H9 (cell line): Measurements from ENCODE around the gene CNGA2. TPM values are rescaled to one million over a fixed set of nuclear protein-coding genes. Genes with fewer than 3 reads are reported as not detected.

Experiments used
- DNase-seq: peaks from one replicate; pipeline ENCODE4 v3.0.0-alpha.2; 2017
- H2AFZ ChIP-seq: one replicate; pipeline ENCODE4 v1.6.1; 2013; ENCODE audit warnings: mild to moderate bottlenecking, low read length, control low read depth, moderate library complexity
- H2AK5ac ChIP-seq: 2 replicates; pipeline ENCODE4 v1.6.1; 2013; ENCODE audit warnings: low read length, control low read depth, mixed read lengths; ENCODE audit not compliant: insufficient read length
- H2BK120ac ChIP-seq: one replicate; pipeline ENCODE4 v1.6.1; 2013; ENCODE audit warnings: low read depth, mild to moderate bottlenecking, low read length, control low read depth, inconsistent platforms; ENCODE audit not compliant: poor library complexity, severe bottlenecking
- H2BK12ac ChIP-seq: 2 replicates; pipeline ENCODE4 v1.6.1; 2013; ENCODE audit warnings: low read length, control low read depth, mixed read lengths, low read depth; ENCODE audit not compliant: insufficient read length
- H2BK15ac ChIP-seq: 2 replicates; pipeline ENCODE4 v1.6.1; 2013; ENCODE audit warnings: low read depth, low read length, control low read depth
- H2BK20ac ChIP-seq: one replicate; pipeline ENCODE4 v1.6.1; 2013; ENCODE audit warnings: low read depth, mild to moderate bottlenecking, low read length, control low read depth, inconsistent platforms; ENCODE audit not compliant: poor library complexity, severe bottlenecking
- H2BK5ac ChIP-seq: 2 replicates; pipeline ENCODE4 v1.6.1; 2013; ENCODE audit warnings: low read length, control low read depth, mixed read lengths; ENCODE audit not compliant: insufficient read length
- H3K14ac ChIP-seq: 2 replicates; pipeline ENCODE4 v1.6.1; 2013; ENCODE audit warnings: low read length, control low read depth; ENCODE audit not compliant: insufficient read depth
- H3K18ac ChIP-seq: 2 replicates; pipeline ENCODE4 v1.6.1; 2013; ENCODE audit warnings: low read depth, mild to moderate bottlenecking, mixed read lengths, low read length, control low read depth; ENCODE audit not compliant: insufficient read length
- H3K23ac ChIP-seq: 2 replicates; pipeline ENCODE4 v1.6.1; 2013; ENCODE audit warnings: low read length, control low read depth, mixed read lengths, low read depth; ENCODE audit not compliant: insufficient read length
- H3K23me2 ChIP-seq: 2 replicates; pipeline ENCODE4 v1.6.1; 2013; ENCODE audit warnings: low read depth, mild to moderate bottlenecking, mixed read lengths, low read length, control low read depth; ENCODE audit not compliant: insufficient read length, poor library complexity, severe bottlenecking
- H3K27ac ChIP-seq: 2 replicates; pipeline ENCODE4 v1.5.1; 2013; ENCODE audit warnings: low read length, control low read depth, mixed read lengths, low read depth; ENCODE audit not compliant: insufficient read length
- H3K27me3 ChIP-seq: 2 replicates; pipeline ENCODE4 v1.6.1; 2013; ENCODE audit warnings: low read length, control low read depth, inconsistent platforms; ENCODE audit not compliant: insufficient read depth
- H3K4ac ChIP-seq: 2 replicates; pipeline ENCODE4 v1.6.1; 2013; ENCODE audit warnings: low read depth, mild to moderate bottlenecking, control low read depth, inconsistent platforms, low read length, moderate library complexity
- H3K4me1 ChIP-seq: 2 replicates; pipeline ENCODE4 v1.6.1; 2013; ENCODE audit warnings: low read length, control low read depth, inconsistent platforms; ENCODE audit not compliant: insufficient read depth
- H3K4me2 ChIP-seq: 2 replicates; pipeline ENCODE4 v1.6.1; 2013; ENCODE audit warnings: low read length, control low read depth, mixed read lengths; ENCODE audit not compliant: insufficient read length, insufficient read depth
- H3K56ac ChIP-seq: 2 replicates; pipeline ENCODE4 v1.6.1; 2013; ENCODE audit warnings: low read depth, mild to moderate bottlenecking, mixed read lengths, low read length, control low read depth; ENCODE audit not compliant: insufficient read length
- H3K79me1 ChIP-seq: 2 replicates; pipeline ENCODE4 v1.6.1; 2013; ENCODE audit warnings: low read depth, mild to moderate bottlenecking, moderate library complexity, low read length, control low read depth, inconsistent platforms; ENCODE audit not compliant: insufficient read depth, poor library complexity, severe bottlenecking
- H3K79me2 ChIP-seq: 2 replicates; pipeline ENCODE4 v1.6.1; 2013; ENCODE audit warnings: low read length, control low read depth, inconsistent platforms; ENCODE audit not compliant: insufficient read depth
- H3K9ac ChIP-seq: 2 replicates; pipeline ENCODE4 v1.6.1; 2013; ENCODE audit warnings: low read length, control low read depth, mixed read lengths; ENCODE audit not compliant: insufficient read length; ENCODE audit errors: extremely low read depth
- H3K9me3 ChIP-seq: one replicate; pipeline ENCODE4 v1.6.1; 2013; ENCODE audit warnings: low read depth, low read length, inconsistent platforms; ENCODE audit not compliant: control insufficient read depth
- H3T11ph ChIP-seq: one replicate; pipeline ENCODE4 v1.6.1; 2013; ENCODE audit warnings: mild to moderate bottlenecking, low read length, control low read depth, inconsistent platforms
- H4K20me1 ChIP-seq: one replicate; pipeline ENCODE4 v1.6.1; 2013; ENCODE audit not compliant: control insufficient read depth, insufficient read length, insufficient read depth
- H4K5ac ChIP-seq: 2 replicates; pipeline ENCODE4 v1.6.1; 2013; ENCODE audit warnings: low read depth, mild to moderate bottlenecking, mixed read lengths, low read length, control low read depth; ENCODE audit not compliant: insufficient read length
- H4K8ac ChIP-seq: replicated peaks from 2 replicates; pipeline ENCODE4 v1.6.1; 2013; ENCODE audit warnings: low read length, control low read depth, mixed read lengths, low read depth; ENCODE audit not compliant: insufficient read length
- H4K91ac ChIP-seq: 2 replicates; pipeline ENCODE4 v1.6.1; 2013; ENCODE audit warnings: low read depth, mild to moderate bottlenecking, moderate library complexity, mixed read lengths, low read length, control low read depth; ENCODE audit not compliant: insufficient read length
- H3K27ac Mint-ChIP-seq, 3 experiments: 2 replicates in 2 of 3; 3 replicates in 1 of 3; pipeline ENCODE4 v1.8.0; 2020 to 2021; ENCODE audit warnings: mixed read lengths in 3 of 3, mild to moderate bottlenecking in 1 of 3, moderate library complexity in 1 of 3
- H3K27me3 Mint-ChIP-seq: 2 replicates; pipeline ENCODE4 v1.8.0; 2021; ENCODE audit warnings: low read depth, mild to moderate bottlenecking, moderate library complexity, mixed read lengths
- H3K36me3 Mint-ChIP-seq, 3 experiments: 2 replicates in 2 of 3; 3 replicates in 1 of 3; pipeline ENCODE4 v1.8.0; 2020 to 2021; ENCODE audit warnings: low read depth in 3 of 3, mixed read lengths in 3 of 3; ENCODE audit not compliant: insufficient read depth in 1 of 3
- H3K4me1 Mint-ChIP-seq, 2 experiments: 2 replicates each; pipeline ENCODE4 v1.8.0; 2020; ENCODE audit warnings: mixed read lengths in 2 of 2
- H3K4me3 Mint-ChIP-seq, 2 experiments: 2 replicates in 1 of 2; 3 replicates in 1 of 2; pipeline ENCODE4 v1.8.0; 2020 to 2021; ENCODE audit warnings: mild to moderate bottlenecking in 2 of 2, mixed read lengths in 2 of 2, moderate library complexity in 1 of 2
- H3K9me3 Mint-ChIP-seq, 2 experiments: 2 replicates in 1 of 2; 3 replicates in 1 of 2; pipeline ENCODE4 v1.8.0; 2020; ENCODE audit warnings: mild to moderate bottlenecking in 2 of 2, mixed read lengths in 2 of 2, moderate library complexity in 1 of 2
- WGBS: extraction: QIAGEN DNeasy Blood & Tissue Kit; methylation state at CpG from one replicate; pipeline ENCODE4 v1.1.7; 2013; ENCODE audit warnings: missing lambda C conversion rate, low lambda C conversion rate, mixed read lengths; ENCODE audit not compliant: insufficient read length; ENCODE audit errors: extremely low coverage; 5-methylcytosine and 5-hydroxymethylcytosine counted together
- total RNA-seq: library from RNA; stranded (reverse); gene quantifications from 2 replicates; pipeline ENCODE4 v1.2.1, GENCODE V29; 2021
- TF ChIP-seq, protein P1 (sequence below): fragments of 200-600 bp; sonication (generic); conservative IDR thresholded peaks from 3 replicates; pipeline ENCODE4 v1.8.0; 2021; ENCODE audit warnings: antibody characterized with exemption, mild to moderate bottlenecking

CNGA2 gene
- total RNA-seq, 1 experiment from 2014 or later: not detected

DNA sequence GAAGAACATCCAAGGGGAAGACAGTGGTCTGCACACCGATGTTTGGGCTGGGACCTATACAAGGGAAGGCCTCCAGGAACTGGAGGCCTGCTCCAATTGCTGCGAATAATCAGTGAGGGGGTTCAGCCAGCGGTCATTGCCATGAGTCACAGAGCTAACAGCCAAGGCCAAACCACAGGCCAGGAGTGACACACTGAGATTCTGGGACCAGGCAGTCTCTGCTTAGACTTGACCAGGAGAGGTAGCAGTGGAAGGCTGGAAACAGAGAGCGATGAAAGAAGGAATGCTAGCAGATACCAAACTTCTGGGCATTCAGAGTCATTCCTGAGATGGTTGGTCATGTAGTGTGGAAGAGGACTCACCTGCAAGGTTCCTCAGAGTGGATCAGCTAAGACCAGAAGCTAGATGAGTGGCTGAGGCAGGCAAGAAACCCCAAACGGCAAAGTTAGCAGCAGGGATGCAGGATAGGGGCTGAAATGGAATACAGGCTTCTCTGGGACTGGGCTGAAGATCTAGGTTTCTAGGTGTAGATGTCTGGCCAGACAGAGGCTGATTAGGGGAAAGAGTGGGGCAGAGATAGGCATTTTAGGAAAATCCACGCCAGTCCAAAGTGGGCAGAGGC lies 54.7 kb downstream of the CNGA2 start:
- no peak overlapping the region for H3K18ac ChIP-seq
- H2BK5ac ChIP-seq: no peak overlapping the region
- H2BK120ac ChIP-seq: no peak overlapping the region
- peaks cover 8% of the 10 kb centered on the region for H3K27me3 Mint-ChIP-seq
- H3K79me2 ChIP-seq: no peaks in the 10 kb centered on the region; the same call in 1 of the 2 replicates
- no peak overlapping the region for H2BK12ac ChIP-seq
- no peak overlapping the region for H2AFZ ChIP-seq
- no peak overlapping the region for H3K27ac ChIP-seq
- WGBS: no CpG with 5 or more reads among the region's 6 CpGs
- TF ChIP-seq, protein P1, sequence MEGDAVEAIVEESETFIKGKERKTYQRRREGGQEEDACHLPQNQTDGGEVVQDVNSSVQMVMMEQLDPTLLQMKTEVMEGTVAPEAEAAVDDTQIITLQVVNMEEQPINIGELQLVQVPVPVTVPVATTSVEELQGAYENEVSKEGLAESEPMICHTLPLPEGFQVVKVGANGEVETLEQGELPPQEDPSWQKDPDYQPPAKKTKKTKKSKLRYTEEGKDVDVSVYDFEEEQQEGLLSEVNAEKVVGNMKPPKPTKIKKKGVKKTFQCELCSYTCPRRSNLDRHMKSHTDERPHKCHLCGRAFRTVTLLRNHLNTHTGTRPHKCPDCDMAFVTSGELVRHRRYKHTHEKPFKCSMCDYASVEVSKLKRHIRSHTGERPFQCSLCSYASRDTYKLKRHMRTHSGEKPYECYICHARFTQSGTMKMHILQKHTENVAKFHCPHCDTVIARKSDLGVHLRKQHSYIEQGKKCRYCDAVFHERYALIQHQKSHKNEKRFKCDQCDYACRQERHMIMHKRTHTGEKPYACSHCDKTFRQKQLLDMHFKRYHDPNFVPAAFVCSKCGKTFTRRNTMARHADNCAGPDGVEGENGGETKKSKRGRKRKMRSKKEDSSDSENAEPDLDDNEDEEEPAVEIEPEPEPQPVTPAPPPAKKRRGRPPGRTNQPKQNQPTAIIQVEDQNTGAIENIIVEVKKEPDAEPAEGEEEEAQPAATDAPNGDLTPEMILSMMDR: no peak
- H4K8ac ChIP-seq: no peak overlapping the region
- no peak overlapping the region for H3K4ac ChIP-seq
- no peak overlapping the region for H2BK20ac ChIP-seq
- H2BK15ac ChIP-seq: no peak overlapping the region
- no peak overlapping the region for H3K4me3 Mint-ChIP-seq
- no peaks in the 10 kb centered on the region for H3K23me2 ChIP-seq
- H3K9ac ChIP-seq: no peak overlapping the region
- DNase-seq: no peak
- H4K91ac ChIP-seq: no peak overlapping the region
- peak overlapping the region in 1 of 3 experiments; percentile 25; a peak in 1 of 7 replicates for H3K27ac Mint-ChIP-seq
- no peaks in the 10 kb centered on the region; a peak in 1 of 7 replicates for H3K36me3 Mint-ChIP-seq
- H4K20me1 ChIP-seq: no peaks in the 10 kb centered on the region
- no peak overlapping the region for H3K4me2 ChIP-seq
- no peak overlapping the region for H3K56ac ChIP-seq
- H3K4me1 Mint-ChIP-seq: no peaks in the 10 kb centered on the region
- H3K14ac ChIP-seq: no peak overlapping the region
- no peak overlapping the region for H2AK5ac ChIP-seq
- no peaks in the 10 kb centered on the region for H3K79me1 ChIP-seq
- no peaks in the 10 kb centered on the region for H3K27me3 ChIP-seq
- H3K9me3 ChIP-seq: peaks cover 40% of the 10 kb centered on the region
- H3K4me1 ChIP-seq: no peaks in the 10 kb centered on the region
- H3K9me3 Mint-ChIP-seq: peaks cover 57 to 62% of the 10 kb centered on the region in 2 experiments
- no peak overlapping the region for H3K23ac ChIP-seq
- H3T11ph ChIP-seq: no peak overlapping the region
- no peak overlapping the region for H4K5ac ChIP-seq
